K562 (cell line): Measurements from ENCODE around the gene CREG1. TPM values are rescaled to one million over a fixed set of nuclear protein-coding genes. Genes with fewer than 3 reads are reported as not detected.

Source experiments
- ATAC-seq: fragments of 200-7000 bp; cut with Tn5 transposase; 3 replicates; pipeline ENCODE4 v1.9.1; 2020; ENCODE audit warnings: moderate library complexity
- BruUV-seq: library from RNA; stranded (reverse); fragments of 400-500 nt; replicated peaks from 2 replicates; lab custom pipeline; 2021; lab: Mats Ljungman, UMichigan
- CTCF ChIA-PET: fragments of 300-600 bp; formaldehyde crosslinking; extraction: SDS; loops from one replicate; lab custom pipeline; 2021; ENCODE audit warnings: low intra/inter-chr PET ratio; lab: Yijun Ruan, JAX
- POLR2A ChIA-PET: fragments of 300-600, 350-650 bp; sonication (Branson Sonifier 250); formaldehyde crosslinking; extraction: SDS; loops from one replicate; lab custom pipeline; 2021; ENCODE audit warnings: antibody characterized with exemption, inconsistent platforms; lab: Yijun Ruan, JAX
- DNase-seq, 4 experiments: peaks; one replicate each; pipeline versions ENCODE4 v3.0.0 to v3.0.0-alpha.2; 2011 to 2018; ENCODE audit warnings: low spot score in 3 of 4, mixed read lengths in 3 of 4; ENCODE audit errors: extremely low read depth in 1 of 4
- FAIRE-seq: peaks from 2 replicates; lab custom pipeline; 2011; peaks lifted over from hg19 to GRCh38; lab: Jason Lieb, UNC
- H2AFZ ChIP-seq: 2 replicates; pipeline ENCODE4 v1.6.0; 2011; ENCODE audit warnings: low read depth, low read length, control low read depth, inconsistent platforms
- H3K27ac ChIP-seq: fragments of 200-600 bp; 3 replicates; pipeline ENCODE4 v1.8.0; 2011; ENCODE audit warnings: low read depth, mild to moderate bottlenecking, control low read depth, inconsistent platforms, low read length, moderate library complexity, mixed read lengths; ENCODE audit errors: extremely low read depth
- H3K27me3 ChIP-seq, 2 experiments: fragments of 300-600 bp in 1 of 2; 2 replicates in 1 of 2; 3 replicates in 1 of 2; pipeline versions ENCODE4 v1.6.0 to v1.8.0; 2011; ENCODE audit warnings: inconsistent platforms in 2 of 2, low read length in 2 of 2, mild to moderate bottlenecking in 1 of 2, mixed read lengths in 1 of 2, moderate library complexity in 1 of 2; ENCODE audit not compliant: control insufficient read depth in 2 of 2, insufficient read depth in 2 of 2
- H3K36me3 ChIP-seq: fragments of 300-600 bp; 3 replicates; pipeline ENCODE4 v1.8.0; 2011; ENCODE audit warnings: mild to moderate bottlenecking, low read length, inconsistent platforms; ENCODE audit not compliant: control insufficient read depth, insufficient read depth
- H3K4me1 ChIP-seq, 2 experiments: fragments of 200-600 bp in 1 of 2; replicated peaks in 1 of 2; 2 replicates in 1 of 2; 3 replicates in 1 of 2; pipeline versions ENCODE4 v1.5.1 to v1.8.0; 2011; ENCODE audit warnings: inconsistent platforms in 2 of 2, low read length in 2 of 2, mild to moderate bottlenecking in 1 of 2, mixed read lengths in 1 of 2, moderate library complexity in 1 of 2; ENCODE audit not compliant: control insufficient read depth in 2 of 2, insufficient read depth in 2 of 2
- H3K4me2 ChIP-seq: 2 replicates; pipeline ENCODE4 v1.6.1; 2011; ENCODE audit warnings: low read length, control low read depth, inconsistent platforms, mixed read lengths; ENCODE audit not compliant: insufficient read depth
- H3K4me3 ChIP-seq: fragments of 200-600 bp; sonication (generic), shearing (Covaris generic); 2 replicates; pipeline ENCODE4 v1.5.1; 2016; ENCODE audit warnings: control low read depth, inconsistent platforms
- H3K79me2 ChIP-seq: fragments of 200-600 bp; 3 replicates; pipeline ENCODE4 v1.8.0; 2011; ENCODE audit warnings: low read length, inconsistent platforms; ENCODE audit not compliant: control insufficient read depth, insufficient read depth
- H3K9ac ChIP-seq, 2 experiments: 2 replicates each; pipeline versions ENCODE4 v1.6.0 to v1.6.1; 2011; ENCODE audit warnings: low read depth in 2 of 2, low read length in 2 of 2, control low read depth in 1 of 2, inconsistent platforms in 1 of 2, mild to moderate bottlenecking in 1 of 2, mixed read lengths in 1 of 2; ENCODE audit not compliant: insufficient read depth in 1 of 2
- H3K9me1 ChIP-seq: one replicate; pipeline ENCODE4 v1.6.0; 2011; ENCODE audit warnings: inconsistent platforms, mild to moderate bottlenecking, low read length, moderate library complexity; ENCODE audit not compliant: control insufficient read depth, insufficient read depth
- H3K9me3 ChIP-seq: replicated peaks from 2 replicates; pipeline ENCODE4 v1.5.1; 2011; ENCODE audit warnings: low read depth, low read length, inconsistent platforms; ENCODE audit not compliant: control insufficient read depth, insufficient read depth
- H4K20me1 ChIP-seq: replicated peaks from 2 replicates; pipeline ENCODE4 v1.6.1; 2011; ENCODE audit warnings: low read length, inconsistent platforms, mixed read lengths; ENCODE audit not compliant: control insufficient read depth, insufficient read depth
- CBX3 ChIP-seq, 2 experiments: IDR thresholded peaks; 1 replicate in 1 of 2; 2 replicates in 1 of 2; pipeline ENCODE4 v1.6.1; 2012; ENCODE audit warnings: inconsistent platforms in 2 of 2, low read length in 2 of 2, borderline replicate concordance in 1 of 2, control low read depth in 1 of 2
- HCFC1 ChIP-seq: IDR thresholded peaks from 2 replicates; pipeline ENCODE4 v1.6.1; 2012; ENCODE audit warnings: low read depth, low read length, improper control_type of control experiment
- HNRNPLL ChIP-seq: fragments of 200-400 bp; formaldehyde crosslinking; IDR thresholded peaks from 2 replicates; pipeline ENCODE4 v1.6.1; 2017; ENCODE audit warnings: low read length, low read depth, mild to moderate bottlenecking; ENCODE audit not compliant: poor library complexity, severe bottlenecking
- KDM2B ChIP-seq: fragments of 250-450 bp; sonication (Bioruptor Pico); IDR thresholded peaks from 2 replicates; pipeline ENCODE4 v1.8.0; 2021; ENCODE audit warnings: mild to moderate bottlenecking, moderate library complexity
- KLF6 ChIP-seq: fragments of 250-450 bp; sonication (Bioruptor Pico); IDR thresholded peaks from 2 replicates; pipeline ENCODE4 v1.4.0; 2020; ENCODE audit warnings: mild to moderate bottlenecking, moderate library complexity, borderline replicate concordance
- MAFK ChIP-seq: IDR thresholded peaks from 2 replicates; pipeline ENCODE4 v1.6.1; 2011; ENCODE audit warnings: low read length, improper control_type of control experiment
- NCOA4 ChIP-seq: fragments of 450-650 bp; IDR thresholded peaks from 2 replicates; pipeline ENCODE4 v1.6.1; 2018; ENCODE audit warnings: mild to moderate bottlenecking; ENCODE audit not compliant: partially characterized antibody
- NR2C1 ChIP-seq, 2 experiments: fragments of 450-650 bp; IDR thresholded peaks; 2 replicates each; pipeline ENCODE4 v1.6.1; 2017; ENCODE audit warnings: mild to moderate bottlenecking in 2 of 2, antibody characterized with exemption in 1 of 2, inconsistent platforms in 1 of 2, missing compliant biosample characterization in 1 of 2, missing genetic modification characterization in 1 of 2
- RBM25 ChIP-seq: fragments of 200-400 bp; formaldehyde crosslinking; IDR thresholded peaks from 2 replicates; pipeline ENCODE4 v1.6.1; 2018; ENCODE audit warnings: low read length, low read depth, moderate library complexity; ENCODE audit not compliant: severe bottlenecking
- RFX1 ChIP-seq: fragments of 450-650 bp; IDR thresholded peaks from 2 replicates; pipeline ENCODE4 v1.6.1; 2016; ENCODE audit warnings: mild to moderate bottlenecking, moderate library complexity
- RFX5 ChIP-seq: IDR thresholded peaks from 2 replicates; pipeline ENCODE4 v1.6.1; 2011; ENCODE audit warnings: low read depth, mild to moderate bottlenecking, improper control_type of control experiment, low read length
- RUNX1 ChIP-seq: sonication (generic); IDR thresholded peaks from 2 replicates; pipeline ENCODE4 v1.6.1; 2016; ENCODE audit warnings: antibody characterized with exemption, low read depth
- WGBS: fragments of 100-300 bp; shearing (Covaris generic); methylation state at CpG from one replicate; pipeline ENCODE4 v1.1.6; 2016; ENCODE audit warnings: low coverage, mixed read lengths; ENCODE audit not compliant: insufficient coverage; ENCODE audit errors: missing lambda C conversion rate; 5-methylcytosine and 5-hydroxymethylcytosine counted together
- in situ Hi-C: fragments of 300-500 bp; cut with MboI; formaldehyde crosslinking; loops from 4 replicates; pipeline ENCODE4 v1.15.0; 2018; ENCODE audit warnings: inconsistent platforms, mixed read lengths
- intact Hi-C: fragments of 100-400 bp; cut with micrococcal nuclease; formaldehyde crosslinking; loops from 2 replicates; pipeline ENCODE4 v1.14.2; 2022
- polyA plus RNA-seq, 8 experiments: library from polyadenylated mRNA; depleted of rRNA in 4 of 8; stranded (reverse) in 5 of 8; unstranded in 3 of 8; fragments of >200 nt; fragmentation: Nextera tagmentation in 2 of 8; fragmentation: Illumina TruSeq in 1 of 8; extraction: Ambion mirVana in 2 of 8; extraction: Trizol in 1 of 8; gene quantifications; 2 replicates each; pipeline versions ENCODE4 v1.2.1 to v1.2.3, GENCODE V29; 2011 to 2014; ENCODE audit warnings: inconsistent platforms in 1 of 8, missing spikeins in 1 of 8
- total RNA-seq, 7 experiments: library from RNA; depleted of rRNA in 6 of 7; stranded (reverse); fragments of >200 nt in 6 of 7; fragmentation: Illumina TruSeq in 2 of 7; extraction: Trizol in 2 of 7; gene quantifications; 2 replicates each; pipeline versions ENCODE4 v1.2.1 to v1.2.3, GENCODE V29; 2011 to 2021; ENCODE audit warnings: low replicate concordance in 1 of 7
- TF ChIP-seq, protein P1 (sequence below), 2 experiments: fragments of 200-800 bp in 1 of 2; sonication (Bioruptor generic) in 1 of 2; sonication (generic) in 1 of 2; formaldehyde crosslinking in 1 of 2; IDR thresholded peaks in 1 of 2; conservative IDR thresholded peaks in 1 of 2; 2 replicates each; pipeline versions ENCODE4 v1.5.0 to v1.6.1; 2016 to 2020; ENCODE audit warnings: missing compliant biosample characterization in 1 of 2, missing genetic modification characterization in 1 of 2, missing genetic modification reagents in 1 of 2
- TF ChIP-seq, protein P2 (sequence below): fragments of 450-650 bp; formaldehyde crosslinking; conservative IDR thresholded peaks from 2 replicates; pipeline ENCODE4 v1.4.0; 2022; ENCODE audit warnings: mild to moderate bottlenecking, missing genetic modification characterization
- TF ChIP-seq, protein P3 (sequence below): fragments of 450-650 bp; IDR thresholded peaks from 2 replicates; pipeline ENCODE4 v1.6.1; 2014; ENCODE audit warnings: low read depth, mild to moderate bottlenecking, moderate library complexity, borderline replicate concordance
- TF ChIP-seq, protein P4 (sequence below): fragments of 250-450 bp; sonication (Bioruptor Pico); IDR thresholded peaks from 2 replicates; pipeline ENCODE4 v1.8.0; 2021; ENCODE audit warnings: moderate library complexity, mild to moderate bottlenecking, inconsistent platforms

The CREG1 gene
- total and polyA plus RNA-seq, 9 of the 15 experiments (the other 6 are each of a cell fraction or from before 2014, with no cell fraction given), result 45.7 to 272 (median 161) TPM

DNA sequence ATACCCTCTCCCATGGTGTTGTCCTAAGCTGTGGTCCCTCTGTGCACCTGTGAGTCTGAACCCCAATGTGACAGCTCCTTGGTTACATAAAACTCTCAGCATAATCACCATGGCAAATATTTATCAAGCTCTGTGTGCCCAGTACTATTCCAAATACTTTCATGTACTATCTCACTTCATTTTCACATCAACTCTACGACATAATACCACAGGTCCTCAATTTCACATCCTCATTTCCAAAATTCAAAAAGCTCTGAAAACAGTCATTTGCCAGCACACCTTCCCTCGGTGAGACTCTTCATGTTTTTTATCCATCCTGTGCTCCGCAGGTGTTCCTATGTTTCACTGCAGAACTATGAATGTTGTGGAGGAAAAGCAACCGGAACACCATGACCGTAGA is 12.4 kb upstream of the CREG1 start:
- no peak overlapping the region for H3K9ac ChIP-seq
- WGBS, result 49% methylated on average over 5 of the region's 5 CpGs
- peak overlapping the region; percentile 21 for H2AFZ ChIP-seq
- no peak overlapping the region for H3K4me2 ChIP-seq
- no peak for ATAC-seq
- H3K4me1 ChIP-seq, result peaks cover 10 to 25% of the 10 kb centered on the region in 2 experiments
- FAIRE-seq, result no peak
- in situ Hi-C loops (no loop called here), intact Hi-C loops (no loop called here)
- no peak overlapping the region for H3K4me3 ChIP-seq
- no TSS peak for BruUV-seq
- CTCF ChIA-PET, result no interaction called here
- DNase-seq, result no peak
- no peaks in the 10 kb centered on the region for H3K9me1 ChIP-seq
- H3K36me3 ChIP-seq, result no peaks in the 10 kb centered on the region
- no peak overlapping the region for H3K27ac ChIP-seq
- no peaks in the 10 kb centered on the region for H4K20me1 ChIP-seq
- H3K9me3 ChIP-seq, result no peaks in the 10 kb centered on the region
- POLR2A ChIA-PET, result interaction anchor here (0.9 to 4.6 kb wide), 8 partner anchors 13 to 167 kb away, joined by 3 to 42 read pairs (median 6); partner anchors contain the start of gene CREG1
- H3K79me2 ChIP-seq, result no peaks in the 10 kb centered on the region
- no peaks in the 10 kb centered on the region for H3K27me3 ChIP-seq
- TF ChIP-seq NCOA4, result no peak
- no peak for TF ChIP-seq CBX3 (IDR thresholded peaks at IDR 0.05; ENCODE audit: borderline replicate concordance in 1 of 2, low read length in 2 of 2)
- TF ChIP-seq RBM25, result no peak
- no peak for TF ChIP-seq KLF6 (CRISPR knock-in tag)
- TF ChIP-seq, protein P1, sequence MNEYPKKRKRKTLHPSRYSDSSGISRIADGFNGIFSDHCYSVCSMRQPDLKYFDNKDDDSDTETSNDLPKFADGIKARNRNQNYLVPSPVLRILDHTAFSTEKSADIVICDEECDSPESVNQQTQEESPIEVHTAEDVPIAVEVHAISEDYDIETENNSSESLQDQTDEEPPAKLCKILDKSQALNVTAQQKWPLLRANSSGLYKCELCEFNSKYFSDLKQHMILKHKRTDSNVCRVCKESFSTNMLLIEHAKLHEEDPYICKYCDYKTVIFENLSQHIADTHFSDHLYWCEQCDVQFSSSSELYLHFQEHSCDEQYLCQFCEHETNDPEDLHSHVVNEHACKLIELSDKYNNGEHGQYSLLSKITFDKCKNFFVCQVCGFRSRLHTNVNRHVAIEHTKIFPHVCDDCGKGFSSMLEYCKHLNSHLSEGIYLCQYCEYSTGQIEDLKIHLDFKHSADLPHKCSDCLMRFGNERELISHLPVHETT (CRISPR knock-in tag; conservative IDR thresholded peaks at IDR 0.05 in 1 of 2, IDR thresholded peaks at IDR 0.05 in 1 of 2), result no peak
- no peak for TF ChIP-seq RFX5
- TF ChIP-seq, protein P2, sequence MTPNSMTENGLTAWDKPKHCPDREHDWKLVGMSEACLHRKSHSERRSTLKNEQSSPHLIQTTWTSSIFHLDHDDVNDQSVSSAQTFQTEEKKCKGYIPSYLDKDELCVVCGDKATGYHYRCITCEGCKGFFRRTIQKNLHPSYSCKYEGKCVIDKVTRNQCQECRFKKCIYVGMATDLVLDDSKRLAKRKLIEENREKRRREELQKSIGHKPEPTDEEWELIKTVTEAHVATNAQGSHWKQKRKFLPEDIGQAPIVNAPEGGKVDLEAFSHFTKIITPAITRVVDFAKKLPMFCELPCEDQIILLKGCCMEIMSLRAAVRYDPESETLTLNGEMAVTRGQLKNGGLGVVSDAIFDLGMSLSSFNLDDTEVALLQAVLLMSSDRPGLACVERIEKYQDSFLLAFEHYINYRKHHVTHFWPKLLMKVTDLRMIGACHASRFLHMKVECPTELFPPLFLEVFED (CRISPR knock-in tag), result no peak
- TF ChIP-seq, protein P3, sequence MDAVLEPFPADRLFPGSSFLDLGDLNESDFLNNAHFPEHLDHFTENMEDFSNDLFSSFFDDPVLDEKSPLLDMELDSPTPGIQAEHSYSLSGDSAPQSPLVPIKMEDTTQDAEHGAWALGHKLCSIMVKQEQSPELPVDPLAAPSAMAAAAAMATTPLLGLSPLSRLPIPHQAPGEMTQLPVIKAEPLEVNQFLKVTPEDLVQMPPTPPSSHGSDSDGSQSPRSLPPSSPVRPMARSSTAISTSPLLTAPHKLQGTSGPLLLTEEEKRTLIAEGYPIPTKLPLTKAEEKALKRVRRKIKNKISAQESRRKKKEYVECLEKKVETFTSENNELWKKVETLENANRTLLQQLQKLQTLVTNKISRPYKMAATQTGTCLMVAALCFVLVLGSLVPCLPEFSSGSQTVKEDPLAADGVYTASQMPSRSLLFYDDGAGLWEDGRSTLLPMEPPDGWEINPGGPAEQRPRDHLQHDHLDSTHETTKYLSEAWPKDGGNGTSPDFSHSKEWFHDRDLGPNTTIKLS, result no peak
- TF ChIP-seq HCFC1, result no peak
- no peak for TF ChIP-seq NR2C1 (IDR thresholded peaks at IDR 0.05)
- no peak for TF ChIP-seq NR2C1 (tag; IDR thresholded peaks at IDR 0.05)
- TF ChIP-seq RUNX1, result no peak
- no peak for TF ChIP-seq HNRNPLL
- TF ChIP-seq MAFK, result no peak
- TF ChIP-seq KDM2B, result no peak
- TF ChIP-seq, protein P4, sequence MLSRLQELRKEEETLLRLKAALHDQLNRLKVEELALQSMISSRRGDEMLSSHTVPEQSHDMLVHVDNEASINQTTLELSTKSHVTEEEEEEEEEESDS (CRISPR knock-in tag), result no peak
- no peak for TF ChIP-seq RFX1
